Stimulated activated CD4-positive, alpha-beta T cell treated with anti-CD3 and anti-CD28 coated beads, Interleukin-1b, Interleukin-23, amount 100 ng/mL, for 24 hours (primary cell): ENCODE data around the gene EHD2.
"Not testable (repeated sequence)": the region's sequence is repeated elsewhere in the genome, so short reads cannot be mapped to it uniquely, and the experiment has no call there.

Source experiments
- DNase-seq, 4 experiments: peaks; one replicate each; pipeline ENCODE4 v3.0.0-alpha.2; 2020; ENCODE audit warnings: low read depth in 4 of 4, low spot score in 1 of 4

The EHD2 gene

DNA sequence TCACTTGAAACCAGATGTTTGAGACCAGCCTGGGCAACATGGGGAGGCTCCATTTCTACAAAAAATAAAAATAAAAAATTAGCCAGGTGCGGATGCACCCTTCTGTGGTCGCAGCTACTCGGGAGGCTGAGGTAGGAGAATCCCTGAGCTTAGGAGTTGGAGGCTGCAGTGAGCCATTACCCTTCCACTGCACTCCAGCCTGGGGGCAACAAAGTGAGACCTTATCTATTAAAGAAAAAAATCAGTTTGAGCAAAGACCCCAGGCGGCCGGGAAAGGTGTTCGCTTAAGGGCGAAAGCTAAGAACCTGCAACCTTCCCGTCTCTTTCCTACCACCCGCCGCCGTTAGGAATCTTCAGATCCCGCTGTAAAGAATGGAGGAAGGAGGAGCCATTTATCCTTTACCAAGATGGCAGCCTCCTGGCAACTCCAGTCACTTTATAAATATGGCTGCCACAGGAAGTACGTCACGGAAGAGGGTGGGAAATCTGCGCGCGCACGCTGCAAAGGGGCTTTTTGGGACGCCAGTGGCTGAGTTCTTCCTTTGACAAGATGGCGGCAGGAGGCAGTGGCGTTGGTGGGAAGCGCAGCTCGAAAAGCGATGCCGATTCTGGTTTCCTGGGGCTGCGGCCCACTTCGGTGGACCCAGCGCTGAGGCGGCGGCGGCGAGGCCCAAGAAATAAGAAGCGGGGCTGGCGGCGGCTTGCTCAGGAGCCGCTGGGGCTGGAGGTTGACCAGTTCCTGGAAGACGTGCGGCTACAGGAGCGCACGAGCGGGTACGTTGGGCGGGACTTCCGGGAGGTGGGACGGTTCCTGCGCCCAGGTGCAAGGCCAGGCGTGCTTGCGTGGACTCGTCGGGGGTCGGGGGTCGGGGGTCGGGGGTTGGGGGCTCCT, 32.0 kb downstream of the EHD2 start, which contains the start of gene NOP53:
Gene NOP53, plus strand, starts transcription at position 537 of the 892 bp plus-strand sequence. Its CDS starts 14 bp downstream, at position 551.
- DNase-seq = peak; percentile 93 to 96 (median 94)

DNA sequence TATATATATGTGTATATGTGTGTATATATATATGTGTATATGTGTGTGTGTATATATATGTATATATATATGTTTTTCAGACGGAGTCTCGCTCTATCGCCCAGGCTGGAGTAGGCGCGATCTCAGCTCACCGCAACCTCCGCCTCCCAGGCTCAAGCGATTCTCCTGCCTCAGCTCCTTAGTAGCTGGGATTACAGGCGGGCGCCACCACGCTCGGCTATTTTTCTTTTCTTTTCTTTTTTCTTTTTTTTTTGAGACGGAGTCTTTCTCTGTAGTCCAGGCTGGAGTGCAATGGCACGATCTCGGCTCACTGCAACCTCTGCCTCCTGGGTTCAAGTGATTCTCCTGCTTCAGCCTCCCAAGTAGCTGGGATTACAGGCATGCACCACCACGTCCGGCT, 32.9 kb downstream of the EHD2 start:
- DNase-seq = not testable (repeated sequence)

DNA sequence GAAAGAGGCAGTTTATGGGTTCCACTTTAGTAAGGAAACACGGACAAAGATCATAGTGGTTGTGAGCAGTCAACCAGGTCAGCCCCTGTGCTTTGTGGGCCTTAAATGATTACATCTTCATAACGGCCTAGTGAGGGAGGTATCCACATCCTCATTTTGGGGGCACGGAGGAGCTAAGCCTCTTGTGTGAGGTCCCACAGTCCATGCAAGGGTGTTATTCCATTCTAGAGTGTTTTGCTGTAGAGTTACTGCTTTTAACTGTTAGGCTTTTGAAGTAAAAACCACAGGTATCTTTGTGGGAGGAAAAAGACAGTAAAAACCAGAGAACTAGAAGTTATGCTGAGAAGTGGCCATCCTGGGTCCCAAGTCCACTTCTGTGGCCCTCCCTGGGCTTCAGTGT, 36.1 kb downstream of the EHD2 start:
- DNase-seq = no peak

DNA sequence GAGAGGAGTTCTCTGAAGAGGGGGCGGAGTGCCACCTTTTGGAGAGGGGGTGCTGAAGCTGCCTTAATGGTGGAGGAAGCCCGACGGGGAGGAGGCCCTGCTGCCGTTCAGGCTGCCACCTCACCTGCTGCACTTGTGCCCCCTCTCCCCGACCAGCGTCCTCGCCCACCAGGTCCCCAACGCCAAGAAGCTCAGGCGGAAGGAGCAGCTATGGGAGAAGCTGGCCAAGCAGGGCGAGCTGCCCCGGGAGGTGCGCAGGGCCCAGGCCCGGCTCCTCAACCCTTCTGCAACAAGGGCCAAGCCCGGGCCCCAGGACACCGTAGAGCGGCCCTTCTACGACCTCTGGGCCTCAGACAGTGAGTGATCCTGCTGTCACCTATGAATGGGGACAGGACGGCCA, 37.5 kb downstream of the EHD2 start:
- DNase-seq = no peak

DNA sequence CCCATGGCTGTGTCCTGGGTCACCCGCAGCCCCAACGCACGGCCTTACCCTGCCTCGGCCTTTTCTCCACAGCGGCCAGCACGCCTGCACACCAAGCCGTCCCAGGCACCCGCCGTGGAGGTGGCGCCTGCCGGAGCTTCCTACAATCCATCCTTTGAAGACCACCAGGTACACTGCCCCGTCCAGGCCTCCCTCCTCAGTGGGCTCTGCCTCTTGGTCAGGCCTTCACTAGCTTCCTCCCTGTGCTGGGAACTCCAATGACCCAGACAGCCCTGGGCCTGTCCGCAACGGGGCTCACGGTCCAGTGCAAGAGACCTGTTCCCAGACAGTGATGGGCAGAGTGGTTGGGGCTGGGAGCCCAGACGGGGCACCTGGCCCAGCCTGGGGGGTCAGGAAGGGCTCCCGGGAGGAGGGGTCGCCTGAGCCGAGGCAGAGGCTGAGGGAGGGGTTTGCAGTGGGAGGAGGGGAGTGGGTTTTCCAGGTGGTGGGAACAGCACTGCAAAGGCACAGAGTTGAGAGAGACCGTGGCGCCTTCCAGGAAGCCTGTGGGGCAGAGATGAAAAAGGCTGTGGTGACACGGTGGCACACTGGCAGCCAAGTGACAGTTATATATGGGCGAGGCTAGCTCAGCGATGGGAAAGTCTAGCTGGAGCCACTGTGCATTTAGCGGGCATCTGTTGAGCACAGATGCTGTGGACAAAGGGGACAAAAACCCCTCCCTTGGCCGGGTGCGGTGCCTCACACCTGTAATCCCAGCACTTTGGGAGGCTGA, 39.4 kb downstream of the EHD2 start:
- DNase-seq = no peak

DNA sequence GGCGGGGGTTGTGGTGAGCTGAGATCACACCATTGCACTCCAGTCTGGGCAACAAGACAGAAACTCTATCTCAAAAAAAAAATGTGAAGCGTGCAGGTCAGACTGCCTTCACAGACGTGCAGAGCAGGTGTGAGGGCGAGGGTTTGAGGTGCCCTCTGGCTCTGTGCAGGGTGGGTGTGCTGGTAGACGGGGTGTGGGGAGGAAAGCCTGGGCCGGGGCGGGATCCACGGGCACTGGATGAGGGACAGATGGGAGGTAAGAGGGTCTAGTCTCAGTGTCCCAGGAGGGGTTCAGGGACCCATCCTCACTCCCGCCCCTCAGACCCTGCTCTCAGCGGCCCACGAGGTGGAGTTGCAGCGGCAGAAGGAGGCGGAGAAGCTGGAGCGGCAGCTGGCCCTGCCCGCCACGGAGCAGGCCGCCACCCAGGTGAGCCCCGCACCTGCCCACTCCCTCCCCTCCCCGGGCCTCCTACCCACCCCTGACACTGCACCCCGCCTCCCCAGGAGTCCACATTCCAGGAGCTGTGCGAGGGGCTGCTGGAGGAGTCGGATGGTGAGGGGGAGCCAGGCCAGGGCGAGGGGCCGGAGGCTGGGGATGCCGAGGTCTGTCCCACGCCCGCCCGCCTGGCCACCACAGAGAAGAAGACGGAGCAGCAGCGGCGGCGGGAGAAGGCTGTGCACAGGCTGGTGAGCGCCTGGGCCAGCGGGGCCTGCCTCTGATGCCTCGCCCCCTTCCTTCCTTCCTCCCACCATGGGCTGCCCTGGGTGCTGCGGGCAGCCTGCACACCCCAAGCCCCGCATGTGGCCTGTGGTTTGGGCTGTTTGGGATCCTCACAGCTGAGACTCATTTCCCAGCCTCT, 41.2 kb downstream of the EHD2 start:
- DNase-seq = no peak

DNA sequence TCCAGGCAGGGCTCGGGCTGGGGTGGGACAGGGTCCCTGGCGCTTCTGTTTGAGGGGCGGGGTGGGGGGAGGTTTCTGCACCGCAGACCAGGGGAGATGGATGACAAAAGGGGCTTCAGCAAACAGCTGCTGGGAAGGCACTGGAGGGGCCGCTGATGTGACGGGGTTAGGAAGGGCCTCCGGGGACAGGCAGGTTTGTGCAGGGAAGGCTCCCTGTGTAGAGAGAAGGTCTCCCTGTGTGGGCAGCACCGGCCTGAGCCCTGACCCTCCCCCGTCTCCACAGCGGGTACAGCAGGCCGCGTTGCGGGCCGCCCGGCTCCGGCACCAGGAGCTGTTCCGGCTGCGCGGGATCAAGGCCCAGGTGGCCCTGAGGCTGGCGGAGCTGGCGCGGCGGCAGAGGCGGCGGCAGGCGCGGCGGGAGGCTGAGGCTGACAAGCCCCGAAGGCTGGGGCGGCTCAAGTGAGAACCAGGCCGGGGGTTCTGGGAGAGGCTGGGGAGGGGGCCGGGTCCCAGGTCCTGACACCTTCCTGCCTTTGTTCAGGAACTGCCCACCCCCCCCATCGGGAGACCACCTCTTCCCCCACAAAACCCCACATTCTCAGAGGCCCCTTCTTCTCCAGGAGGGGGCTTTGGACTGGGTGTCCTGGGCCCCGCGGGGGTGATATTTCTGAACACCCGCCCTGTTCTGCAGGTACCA, 42.0 kb downstream of the EHD2 start:
- DNase-seq = no peak

DNA sequence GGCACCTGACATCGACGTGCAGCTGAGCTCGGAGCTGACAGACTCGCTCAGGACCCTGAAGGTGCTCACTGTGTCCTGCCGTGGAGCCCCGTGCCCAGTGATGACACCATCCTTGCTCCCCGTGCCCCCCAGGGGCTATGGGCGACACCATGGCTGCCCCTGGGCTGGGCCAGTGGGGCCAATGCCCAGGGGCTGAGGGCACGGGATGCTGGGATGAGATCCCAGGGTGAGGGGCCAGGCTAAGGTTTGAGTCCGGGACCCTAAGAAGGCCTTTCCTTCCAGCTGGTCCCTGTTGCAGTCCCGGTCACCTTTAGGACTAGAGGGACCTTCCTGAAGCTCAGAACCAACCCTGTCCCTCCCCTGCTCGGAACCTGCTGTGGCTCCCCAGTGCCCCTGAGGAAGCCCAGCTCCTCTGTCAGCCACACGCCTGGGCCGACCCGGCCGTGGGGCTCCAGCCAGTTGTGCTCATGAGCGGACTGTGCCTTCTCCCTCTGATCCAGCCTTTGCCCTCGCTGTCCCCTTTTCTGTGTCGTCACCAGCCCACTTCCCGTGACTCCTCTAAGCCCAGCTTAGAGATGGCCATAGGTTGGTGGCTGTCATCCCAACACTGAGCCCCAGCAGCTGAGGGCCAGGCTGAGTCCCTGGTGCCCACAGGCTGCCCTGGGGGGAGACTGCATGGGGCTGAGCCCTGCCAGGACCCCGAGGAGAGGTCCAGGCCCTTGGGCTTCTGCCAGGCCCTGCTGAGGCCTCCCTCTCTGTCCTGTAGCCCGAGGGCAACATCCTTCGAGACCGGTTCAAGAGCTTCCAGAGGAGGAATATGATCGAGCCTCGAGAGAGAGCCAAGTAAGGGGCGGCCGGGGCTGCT, 42.8 kb downstream of the EHD2 start:
- no peak for DNase-seq

DNA sequence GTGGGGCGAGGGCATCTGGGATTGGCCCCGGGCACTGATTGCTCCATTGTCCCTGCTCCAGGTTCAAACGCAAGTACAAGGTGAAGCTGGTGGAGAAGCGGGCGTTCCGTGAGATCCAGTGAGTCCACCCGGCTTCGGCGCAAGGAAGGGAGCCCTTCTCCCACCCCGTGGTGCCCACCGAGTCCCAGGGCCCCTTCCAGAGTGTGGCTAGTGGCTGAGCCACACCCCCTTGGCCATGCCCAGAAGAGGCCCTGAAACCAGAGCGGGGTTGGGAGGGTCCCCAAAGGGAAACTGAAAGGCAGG, 43.4 kb downstream of the EHD2 start:
- no peak for DNase-seq

DNA sequence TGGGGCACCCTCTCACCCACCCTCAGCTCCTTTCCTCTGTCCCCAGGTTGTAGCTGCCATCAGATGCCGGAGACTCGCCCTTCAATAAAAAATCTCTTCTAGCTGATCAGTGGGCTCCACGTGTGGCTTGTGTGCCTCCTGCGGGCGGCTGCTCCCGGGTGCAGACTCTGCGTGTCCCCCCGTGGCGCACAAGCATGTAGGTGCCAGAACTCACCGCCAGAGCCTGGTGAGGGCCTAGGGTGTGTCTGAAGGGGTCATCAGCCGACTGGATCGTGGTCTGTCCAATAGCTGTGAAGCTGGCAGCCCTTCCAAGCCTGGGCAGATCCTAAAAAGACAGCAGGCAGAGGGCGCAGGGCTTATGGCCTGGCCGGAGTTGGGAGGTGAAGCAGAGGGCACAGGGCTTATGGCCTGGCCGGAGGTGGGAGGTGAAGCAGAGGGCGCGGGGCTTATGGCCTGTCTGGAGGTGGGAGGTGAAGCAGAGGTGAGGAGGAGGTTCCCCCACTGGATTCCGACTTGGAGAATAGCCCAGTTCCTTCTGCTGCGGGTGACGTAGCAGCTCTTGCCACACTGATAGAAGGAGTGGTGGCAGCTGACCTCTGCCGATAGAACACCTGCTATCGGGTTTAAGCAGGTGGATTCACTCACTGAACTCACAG, 43.9 kb downstream of the EHD2 start:
- no peak for DNase-seq

DNA sequence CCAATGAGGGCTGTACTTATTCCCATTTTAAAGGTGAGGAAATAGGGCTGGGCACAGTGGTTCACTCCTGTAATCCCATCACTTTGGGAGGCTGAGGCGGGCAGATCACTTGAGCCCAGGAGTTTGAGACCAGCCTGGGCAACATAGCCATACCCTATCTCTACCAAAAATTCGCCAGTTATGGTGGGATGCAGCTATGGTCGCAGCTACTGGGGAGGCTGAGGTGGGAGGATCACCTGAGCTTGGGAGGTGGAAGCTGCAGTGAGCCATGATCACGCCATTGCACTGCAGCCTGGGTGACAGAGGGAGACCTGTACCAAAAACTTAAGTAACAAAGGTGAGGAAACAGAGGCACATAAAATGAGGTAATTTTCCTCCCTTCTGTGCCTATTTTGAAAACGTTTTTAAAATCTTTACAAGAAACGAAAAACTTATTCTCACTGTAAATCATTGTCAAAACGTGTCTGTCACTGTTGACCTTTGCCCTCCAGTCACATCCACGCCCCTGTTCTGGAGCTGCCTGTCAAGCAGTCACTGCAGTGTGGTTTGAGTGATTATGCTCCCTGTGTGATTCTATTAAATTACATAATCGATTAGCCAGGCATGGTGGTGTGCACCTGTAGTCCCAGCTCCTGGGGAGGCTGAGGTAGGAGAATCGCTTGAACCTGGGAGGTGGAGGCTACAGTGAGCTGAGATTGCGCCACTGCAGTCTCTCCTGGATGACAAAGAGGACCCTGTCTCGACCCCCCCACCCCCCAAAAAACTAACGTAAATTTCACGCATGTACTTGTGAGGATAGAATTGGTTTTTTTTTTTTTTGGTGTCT, 44.6 kb downstream of the EHD2 start:
- no peak for DNase-seq

DNA sequence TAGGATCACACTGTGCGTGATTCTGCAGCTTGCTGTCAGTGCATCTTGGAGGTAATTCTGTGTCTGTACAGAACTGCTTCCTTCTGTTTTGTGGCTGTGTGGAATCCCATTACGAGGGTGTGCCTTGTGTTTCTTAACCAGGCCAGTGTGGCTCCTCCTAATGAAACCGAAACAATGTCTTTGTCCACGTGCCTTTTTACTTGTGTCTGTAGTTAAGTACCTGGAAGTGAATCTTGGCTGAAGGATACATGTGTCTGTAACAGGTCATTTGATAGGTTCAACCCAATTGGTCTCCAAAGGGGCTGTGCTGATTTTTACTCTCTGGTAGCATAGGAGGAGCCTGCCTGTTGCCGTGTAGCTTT, 45.2 kb downstream of the EHD2 start:
- DNase-seq = no peak

DNA sequence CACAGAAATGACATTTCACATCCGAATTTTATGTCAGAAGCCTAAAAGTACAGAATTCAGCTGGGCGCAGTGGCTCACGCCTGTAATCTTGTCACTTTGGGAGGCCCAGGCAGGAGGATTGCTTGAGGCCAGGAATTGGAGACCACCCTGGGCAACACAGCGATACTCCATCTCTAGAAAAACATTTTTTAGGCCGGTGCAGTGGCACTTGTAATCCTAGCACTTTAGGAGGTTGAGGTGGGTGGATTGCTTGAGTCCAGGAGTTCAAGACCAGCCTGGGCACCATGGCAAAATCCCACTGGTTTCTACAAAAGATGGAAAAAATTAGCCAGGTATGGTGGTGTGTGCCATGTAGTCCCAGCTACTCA, 47.4 kb downstream of the EHD2 start:
- no peak for DNase-seq

DNA sequence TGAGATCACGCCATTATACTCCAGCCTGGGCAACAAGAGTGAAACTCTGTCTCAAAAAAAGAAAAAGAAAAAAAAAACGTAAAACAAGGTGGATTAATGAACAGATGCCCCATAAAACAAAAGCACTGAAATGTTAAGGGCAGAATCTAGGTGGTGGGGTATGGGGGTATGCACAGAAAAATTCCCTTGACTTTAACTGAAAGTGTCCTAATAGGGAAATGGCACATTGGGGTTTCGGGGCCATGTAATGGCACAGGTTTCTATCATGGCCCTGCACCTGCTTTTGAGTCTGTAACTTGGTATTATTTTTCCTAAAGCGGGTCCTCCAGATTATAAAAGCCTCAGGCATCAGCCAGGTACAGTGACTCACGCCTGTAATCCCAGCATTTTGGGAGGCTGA, 48.3 kb downstream of the EHD2 start:
- no peak for DNase-seq

DNA sequence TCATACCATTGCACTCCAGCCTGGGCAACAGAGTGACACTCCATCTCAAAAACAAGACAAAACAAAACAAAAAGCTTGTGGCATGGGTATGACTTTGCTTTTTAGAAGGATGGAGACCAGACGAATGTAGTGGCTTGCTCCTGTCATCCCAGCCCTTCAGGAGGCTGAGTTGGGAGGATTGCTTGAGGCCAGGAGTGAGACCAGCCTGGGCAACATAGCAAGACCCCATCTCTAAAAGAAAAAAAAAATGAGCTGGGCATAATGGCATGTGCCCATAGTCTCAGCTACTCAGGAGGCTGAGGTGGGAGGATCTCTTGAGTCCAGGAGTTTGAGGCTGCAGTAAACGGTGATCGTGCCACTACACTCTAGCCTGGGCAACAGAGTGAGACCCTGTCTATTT, 48.9 kb downstream of the EHD2 start:
- no peak for DNase-seq

DNA sequence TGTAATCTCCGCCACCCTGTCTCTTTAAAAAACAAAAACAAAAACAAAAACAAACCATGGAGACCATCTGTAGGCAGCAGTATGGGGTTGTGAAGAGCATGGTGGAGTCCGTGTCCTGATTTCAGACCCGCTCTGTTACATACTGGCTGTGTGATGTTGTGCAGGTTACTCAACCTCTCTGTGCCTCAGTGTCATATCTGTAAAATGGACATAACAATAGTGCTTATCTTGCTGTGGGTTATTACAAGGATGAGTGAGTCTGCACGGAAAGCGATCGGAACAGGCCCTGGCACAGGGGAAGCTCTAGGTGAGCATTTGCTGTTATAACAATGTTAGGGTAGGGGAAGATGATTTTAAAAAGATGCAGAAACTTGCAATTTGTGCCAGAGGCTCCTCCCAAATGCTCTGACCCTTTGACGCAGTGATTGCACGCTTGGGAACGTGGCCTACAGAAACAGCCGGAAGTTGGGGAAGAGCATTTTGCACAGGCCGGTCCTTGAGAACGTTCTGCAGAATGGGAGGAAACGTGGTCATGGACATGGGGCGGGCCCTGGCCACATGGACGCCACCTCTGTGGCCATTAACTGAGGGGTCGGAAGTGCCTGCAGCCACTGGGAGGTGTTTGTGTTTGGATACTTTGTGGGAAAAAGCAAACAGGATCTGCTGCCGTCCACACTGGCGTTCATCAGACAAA, 49.5 kb downstream of the EHD2 start:
- no peak for DNase-seq

DNA sequence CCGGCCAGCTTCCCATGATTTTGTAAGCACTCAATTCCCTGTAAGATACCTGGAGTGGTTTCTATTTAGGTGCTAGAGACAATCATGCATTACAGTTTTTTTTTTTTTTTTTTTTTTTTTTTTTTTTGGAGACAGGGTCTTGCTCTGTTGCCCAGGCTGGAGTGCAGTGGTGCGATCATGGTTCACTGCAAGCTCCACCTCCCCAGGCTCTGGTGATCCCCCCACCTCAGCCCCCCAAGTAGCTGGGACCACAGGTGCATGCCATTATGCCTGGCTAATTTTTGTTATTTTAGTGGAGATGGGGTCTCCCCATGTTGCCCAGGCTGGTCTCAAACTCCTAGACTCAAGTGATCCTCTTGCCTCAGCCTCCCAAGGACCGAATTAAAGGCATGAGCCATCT, 51.5 kb downstream of the EHD2 start:
- DNase-seq = not testable (repeated sequence)
